ENCODE results near the gene IGF2BP3.

DNA sequence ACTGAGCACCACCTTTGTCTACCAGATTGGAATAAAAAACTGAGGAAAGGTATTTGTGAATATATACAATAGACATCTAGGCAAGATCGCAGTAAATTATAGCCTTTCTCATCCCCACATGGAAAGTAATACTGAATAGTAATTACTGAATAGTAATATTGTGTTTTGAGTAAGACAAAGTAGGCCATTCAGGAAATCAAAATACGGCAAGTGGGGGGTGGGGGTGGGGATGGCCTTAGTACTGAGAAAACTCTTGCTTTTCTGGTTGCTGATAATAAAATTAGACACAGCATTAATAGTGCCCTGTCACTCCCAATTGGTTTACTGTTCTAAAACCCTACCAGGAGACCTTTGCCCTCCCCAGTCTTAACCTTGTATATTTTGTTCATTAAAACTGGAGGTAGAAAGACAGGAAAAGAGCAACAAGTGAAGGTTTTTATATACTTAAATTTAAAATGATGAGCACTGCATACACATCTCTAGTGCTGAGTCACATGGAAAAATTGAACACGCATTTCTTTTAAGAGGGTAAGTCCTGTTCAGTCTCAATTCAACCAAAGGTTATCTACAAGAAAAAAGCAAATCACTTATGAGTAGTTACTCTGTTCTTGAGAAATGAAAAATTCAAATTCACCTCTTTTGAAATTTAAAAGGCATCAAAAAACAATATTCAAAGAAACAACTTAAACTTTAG lies 65.6 kb downstream of the IGF2BP3 start:
- TF ChIP-seq, protein P1, sequence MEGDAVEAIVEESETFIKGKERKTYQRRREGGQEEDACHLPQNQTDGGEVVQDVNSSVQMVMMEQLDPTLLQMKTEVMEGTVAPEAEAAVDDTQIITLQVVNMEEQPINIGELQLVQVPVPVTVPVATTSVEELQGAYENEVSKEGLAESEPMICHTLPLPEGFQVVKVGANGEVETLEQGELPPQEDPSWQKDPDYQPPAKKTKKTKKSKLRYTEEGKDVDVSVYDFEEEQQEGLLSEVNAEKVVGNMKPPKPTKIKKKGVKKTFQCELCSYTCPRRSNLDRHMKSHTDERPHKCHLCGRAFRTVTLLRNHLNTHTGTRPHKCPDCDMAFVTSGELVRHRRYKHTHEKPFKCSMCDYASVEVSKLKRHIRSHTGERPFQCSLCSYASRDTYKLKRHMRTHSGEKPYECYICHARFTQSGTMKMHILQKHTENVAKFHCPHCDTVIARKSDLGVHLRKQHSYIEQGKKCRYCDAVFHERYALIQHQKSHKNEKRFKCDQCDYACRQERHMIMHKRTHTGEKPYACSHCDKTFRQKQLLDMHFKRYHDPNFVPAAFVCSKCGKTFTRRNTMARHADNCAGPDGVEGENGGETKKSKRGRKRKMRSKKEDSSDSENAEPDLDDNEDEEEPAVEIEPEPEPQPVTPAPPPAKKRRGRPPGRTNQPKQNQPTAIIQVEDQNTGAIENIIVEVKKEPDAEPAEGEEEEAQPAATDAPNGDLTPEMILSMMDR (IDR thresholded peaks at IDR 0.05) = no peak
- TF ChIP-seq TCF7L2 (IDR thresholded peaks at IDR 0.05; ENCODE audit: low read depth, low read length) = no peak

Data from Panc1 (cell line).